Transverse colon (tissue), 4 donors: ENCODE results near the gene CDK14. TPM values are rescaled to one million over a fixed set of nuclear protein-coding genes. Genes with fewer than 3 reads are reported as not detected.

Experiments used
- DNase-seq: peaks from one replicate; pipeline ENCODE4 v3.0.0-alpha.2; 2019
- H3K27ac ChIP-seq, 4 donors: fragments of 200-600 bp; sonication (generic); 2 replicates each; pipeline ENCODE4 v1.5.1; 2016 to 2018; ENCODE audit warnings: inconsistent platforms in 4 of 4
- H3K27me3 ChIP-seq: fragments of 200-600 bp; sonication (generic); 2 replicates; pipeline ENCODE4 v1.5.1; 2017; ENCODE audit warnings: inconsistent platforms
- H3K36me3 ChIP-seq, 4 donors: fragments of 200-600 bp; sonication (generic); 2 replicates each; pipeline ENCODE4 v1.5.1; 2017 to 2019; ENCODE audit warnings: inconsistent platforms in 4 of 4
- H3K4me1 ChIP-seq, 4 donors: fragments of 200-600 bp; sonication (generic); 2 replicates each; pipeline ENCODE4 v1.5.1; 2017 to 2020; ENCODE audit warnings: inconsistent platforms in 4 of 4
- H3K4me3 ChIP-seq, 4 donors: fragments of 200-600 bp; sonication (generic); 1 replicate in 1 of 4; 2 replicates in 3 of 4; pipeline versions ENCODE4 v1.5.1 to v1.6.1; 2017 to 2019; ENCODE audit warnings: inconsistent platforms in 4 of 4
- H3K9me3 ChIP-seq, 2 donors: fragments of 200-600 bp; sonication (generic); 2 replicates each; pipeline ENCODE4 v1.5.1; 2017 to 2019; ENCODE audit warnings: inconsistent platforms in 2 of 2
- CTCF ChIP-seq, 5 experiments: fragments of 200-600 bp in 3 of 5; fragments of 450-650 bp in 2 of 5; sonication (generic) in 3 of 5; IDR thresholded peaks; 1 replicate in 2 of 5; 2 replicates in 3 of 5; pipeline ENCODE4 v1.5.1; 2016 to 2017; ENCODE audit warnings: antibody characterized with exemption in 5 of 5, inconsistent platforms in 3 of 5, mild to moderate bottlenecking in 2 of 5, moderate library complexity in 1 of 5
- EP300 ChIP-seq: sonication (generic); formaldehyde crosslinking; IDR thresholded peaks from one replicate; pipeline ENCODE4 v1.6.1; 2017; ENCODE audit warnings: antibody characterized with exemption, low read depth
- POLR2A ChIP-seq: fragments of 450-650 bp; IDR thresholded peaks from one replicate; pipeline ENCODE4 v1.6.1; 2016; ENCODE audit warnings: antibody characterized with exemption, mild to moderate bottlenecking, moderate library complexity
- POLR2AphosphoS5 ChIP-seq, 3 donors: sonication (generic); formaldehyde crosslinking; IDR thresholded peaks; one replicate each; pipeline ENCODE4 v1.6.1; 2016; ENCODE audit warnings: antibody characterized with exemption in 3 of 3
- WGBS, 2 donors: methylation state at CpG; one replicate each; pipeline ENCODE4 v1.1.5; 2018; ENCODE audit warnings: low coverage in 1 of 2; 5-methylcytosine and 5-hydroxymethylcytosine counted together
- in situ Hi-C, 4 donors: fragments of 200-750 bp; cut with MboI; loops; one replicate each; pipeline versions ENCODE4 v1.15.0 to v1.15.1; 2017; ENCODE audit warnings: low sequenced_read_pairs in 3 of 4, low pct_ligation_motif_present in 1 of 4, low pct_unique_long_range_greater_than_20kb in 1 of 4
- intact Hi-C: fragments of 100-400 bp; cut with DNase I; formaldehyde crosslinking; loops from one replicate; pipeline ENCODE4 v1.15.1; 2023; ENCODE audit warnings: low total_unique reads
- total RNA-seq, 4 donors: library from RNA; depleted of rRNA; stranded (reverse); fragments of >200 nt; gene quantifications; one replicate each; pipeline ENCODE4 v1.1.0, GENCODE V29; 2016

Gene CDK14
- total RNA-seq, 4 donors from 2014 or later: 0.40 to 15.4 (median 4.8) TPM

DNA sequence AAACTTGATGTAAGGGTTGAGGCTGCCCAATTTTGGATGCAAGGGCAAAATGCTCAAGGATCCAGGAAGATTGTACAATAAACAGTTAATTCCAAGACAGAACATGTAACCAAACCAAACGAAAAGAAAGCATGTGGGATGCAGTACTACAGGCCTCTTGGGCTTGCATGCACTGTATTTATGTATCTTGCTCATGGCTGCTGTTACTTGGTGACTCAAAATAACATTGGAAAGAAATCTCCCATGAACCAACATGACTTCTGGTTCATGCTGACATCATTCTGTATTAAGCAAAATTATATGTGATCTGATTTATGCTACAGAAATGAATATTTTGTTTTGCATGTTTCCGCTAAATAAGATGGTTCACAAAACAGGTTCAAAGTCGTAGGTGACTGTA lies 602.2 kb downstream of the CDK14 start:
- in situ Hi-C loops: no loop called here
- Histone ChIP-seq H3K27me3 (no peaks in the 10 kb centered on the region), H3K9me3 (no peaks in the 10 kb centered on the region), H3K27ac (no peak overlapping the region), H3K4me3 (no peak overlapping the region), H3K4me1 (no peaks in the 10 kb centered on the region), H3K36me3 (no peaks in the 10 kb centered on the region)
- WGBS, 2 donors: 77 to 86% methylated on average over 3 of the region's 3 CpGs
- no peak for DNase-seq
- intact Hi-C loops: no loop called here
- TF ChIP-seq POLR2A (no peak), CTCF (IDR thresholded peaks at IDR 0.05) (no peak), POLR2AphosphoS5 (IDR thresholded peaks at IDR 0.05) (no peak), EP300 (no peak)

- no peaks in the 10 kb centered on the region for H3K9me3 ChIP-seq
- in situ Hi-C loops (no loop called here), intact Hi-C loops (no loop called here)
- H3K27me3 ChIP-seq: no peaks in the 10 kb centered on the region
- no peak for DNase-seq
- no peak overlapping the region for H3K27ac ChIP-seq
- H3K4me1 ChIP-seq: no peaks in the 10 kb centered on the region
- H3K4me3 ChIP-seq: no peak overlapping the region
- TF ChIP-seq POLR2A: no peak
- no peak for TF ChIP-seq POLR2AphosphoS5 (IDR thresholded peaks at IDR 0.05)
- no peak for TF ChIP-seq EP300
- no peak for TF ChIP-seq CTCF (IDR thresholded peaks at IDR 0.05)
- H3K36me3 ChIP-seq: no peaks in the 10 kb centered on the region
These were observed 603.5 kb downstream of the CDK14 start for GRCh38 chr7:91199601-91200000.

- no peak for DNase-seq
- TF ChIP-seq EP300 (no peak), CTCF (IDR thresholded peaks at IDR 0.05) (no peak), POLR2AphosphoS5 (IDR thresholded peaks at IDR 0.05) (no peak), POLR2A (no peak)
- Histone ChIP-seq H3K4me3 (no peak overlapping the region), H3K36me3 (no peaks in the 10 kb centered on the region), H3K4me1 (no peaks in the 10 kb centered on the region), H3K27ac (no peak overlapping the region), H3K9me3 (no peaks in the 10 kb centered on the region), H3K27me3 (no peaks in the 10 kb centered on the region)
- in situ Hi-C loops (no loop called here), intact Hi-C loops (no loop called here)
- 72 to 83% methylated on average over 2 to 9 of the region's 9 CpGs for WGBS, 2 donors
These were observed 605.5 kb downstream of the CDK14 start for GRCh38 chr7:91201442-91202113.

- H3K36me3 ChIP-seq: no peaks in the 10 kb centered on the region
- H3K4me3 ChIP-seq: no peak overlapping the region
- no peak overlapping the region for H3K27ac ChIP-seq
- WGBS, 2 donors: 85 to 89% methylated on average over 5 to 6 of the region's 6 CpGs
- TF ChIP-seq POLR2A: no peak
- TF ChIP-seq POLR2AphosphoS5 (IDR thresholded peaks at IDR 0.05): no peak
- no peak for TF ChIP-seq EP300
- no peak for TF ChIP-seq CTCF (IDR thresholded peaks at IDR 0.05)
- H3K27me3 ChIP-seq: no peaks in the 10 kb centered on the region
- in situ Hi-C loops (no loop called here), intact Hi-C loops (no loop called here)
- no peak for DNase-seq
- no peaks in the 10 kb centered on the region for H3K4me1 ChIP-seq
- H3K9me3 ChIP-seq: no peaks in the 10 kb centered on the region
These were observed 610.3 kb downstream of the CDK14 start for GRCh38 chr7:91206361-91206960.
